Cardiac fibroblast (primary cell): ENCODE results near the gene POLK.
A peak's percentile ranks its signal among the peaks of the same experiment; 100 is the strongest.

ENCODE experiments used
- DNase-seq, 2 donors: peaks; one replicate each; pipeline versions ENCODE4 v3.0.0 to v3.0.0-alpha.2; 2010; ENCODE audit warnings: low read depth in 2 of 2
- H3K4me3 ChIP-seq, 2 donors: replicated peaks in 1 of 2; 1 replicate in 1 of 2; 2 replicates in 1 of 2; pipeline ENCODE4 v1.5.1; 2011; ENCODE audit warnings: low read depth in 2 of 2, low read length in 2 of 2, mild to moderate bottlenecking in 2 of 2, moderate library complexity in 1 of 2
- TF ChIP-seq, protein P1 (sequence below): IDR thresholded peaks from one replicate; pipeline ENCODE4 v1.5.1; 2011; ENCODE audit warnings: low read depth, mild to moderate bottlenecking, low read length, inconsistent platforms

The POLK gene

DNA sequence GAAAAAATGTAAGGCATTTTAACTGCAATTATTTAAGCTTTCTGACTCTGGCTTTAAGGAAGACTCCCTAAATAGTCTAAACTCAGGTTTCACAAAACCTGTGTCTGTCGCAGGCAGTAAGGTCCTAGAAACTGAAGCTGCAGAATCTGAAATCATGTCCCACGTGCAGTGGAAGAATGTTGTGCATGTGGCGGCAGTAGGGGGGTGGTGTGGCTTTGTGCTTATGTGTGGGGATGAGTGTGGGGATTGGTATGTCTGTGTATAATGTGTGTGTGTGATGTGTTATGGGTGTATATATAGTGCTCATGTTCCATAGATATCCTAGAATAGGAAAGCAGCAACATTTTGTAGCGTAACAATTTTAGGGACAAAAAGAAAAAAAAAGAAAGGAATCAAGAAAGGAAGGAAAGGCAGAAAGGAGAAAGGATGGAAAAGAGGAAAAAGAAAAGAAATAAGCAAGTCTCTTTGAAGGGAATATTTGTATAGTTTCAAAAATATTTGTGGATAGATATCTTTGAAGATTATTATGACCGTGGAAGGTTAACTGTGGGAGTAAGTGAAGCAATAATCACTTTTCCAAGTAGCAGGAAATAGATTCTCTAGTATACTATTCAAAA lies 106.2 kb downstream of the POLK start:
- H3K4me3 ChIP-seq, result no peak overlapping the region
- TF ChIP-seq, protein P1, sequence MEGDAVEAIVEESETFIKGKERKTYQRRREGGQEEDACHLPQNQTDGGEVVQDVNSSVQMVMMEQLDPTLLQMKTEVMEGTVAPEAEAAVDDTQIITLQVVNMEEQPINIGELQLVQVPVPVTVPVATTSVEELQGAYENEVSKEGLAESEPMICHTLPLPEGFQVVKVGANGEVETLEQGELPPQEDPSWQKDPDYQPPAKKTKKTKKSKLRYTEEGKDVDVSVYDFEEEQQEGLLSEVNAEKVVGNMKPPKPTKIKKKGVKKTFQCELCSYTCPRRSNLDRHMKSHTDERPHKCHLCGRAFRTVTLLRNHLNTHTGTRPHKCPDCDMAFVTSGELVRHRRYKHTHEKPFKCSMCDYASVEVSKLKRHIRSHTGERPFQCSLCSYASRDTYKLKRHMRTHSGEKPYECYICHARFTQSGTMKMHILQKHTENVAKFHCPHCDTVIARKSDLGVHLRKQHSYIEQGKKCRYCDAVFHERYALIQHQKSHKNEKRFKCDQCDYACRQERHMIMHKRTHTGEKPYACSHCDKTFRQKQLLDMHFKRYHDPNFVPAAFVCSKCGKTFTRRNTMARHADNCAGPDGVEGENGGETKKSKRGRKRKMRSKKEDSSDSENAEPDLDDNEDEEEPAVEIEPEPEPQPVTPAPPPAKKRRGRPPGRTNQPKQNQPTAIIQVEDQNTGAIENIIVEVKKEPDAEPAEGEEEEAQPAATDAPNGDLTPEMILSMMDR, result no peak
- peak; percentile 38 to 40 for DNase-seq

- no peak for DNase-seq
- TF ChIP-seq, protein P1, result no peak
- H3K4me3 ChIP-seq, result no peak overlapping the region
Observed at GRCh38 chr5:75620184-75620959, 108.7 kb downstream of the POLK start.

DNA sequence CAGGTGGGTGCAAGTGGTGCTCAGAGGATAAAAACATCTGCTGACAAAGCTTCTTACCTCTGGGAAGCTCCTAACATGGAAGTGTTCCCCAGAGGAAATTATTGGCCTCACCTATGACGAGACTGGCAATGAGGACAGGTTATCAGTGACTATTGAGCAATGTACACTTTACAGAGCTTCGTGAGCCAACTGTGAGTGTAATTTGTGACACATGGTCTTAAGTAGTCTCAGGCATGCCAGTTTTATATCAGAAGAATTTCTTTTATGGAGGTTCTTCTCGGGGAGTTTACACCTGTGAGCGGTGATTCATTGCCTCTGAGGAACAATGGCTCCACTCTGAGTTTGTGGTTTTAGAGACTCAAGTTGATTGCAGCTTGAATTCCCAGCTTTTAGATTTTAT lies 110.9 kb downstream of the POLK start:
- TF ChIP-seq, protein P1, result no peak

DNA sequence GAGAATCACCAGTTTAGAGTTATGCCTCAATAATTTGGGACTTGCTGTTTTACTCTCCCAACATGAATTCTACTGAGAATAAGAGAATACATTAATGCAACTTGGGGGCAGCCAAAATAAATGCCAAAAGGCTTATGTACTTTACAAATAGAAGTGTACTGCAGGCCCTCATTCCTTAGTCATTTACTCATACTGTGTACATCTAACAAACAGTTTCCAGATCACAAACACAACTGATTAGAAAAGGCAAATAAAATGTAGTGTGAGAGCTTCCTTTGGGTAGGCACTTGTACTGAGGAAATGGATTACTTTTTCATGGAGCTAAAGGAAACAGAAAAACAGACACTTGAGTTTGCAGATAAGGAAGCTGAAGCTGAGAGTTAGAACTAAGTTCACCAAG lies 112.2 kb downstream of the POLK start:
- H3K4me3 ChIP-seq, result no peak overlapping the region
- peak; percentile 36 to 57 for DNase-seq
- TF ChIP-seq, protein P1, result no peak

More for the DNA sequence above, 110.9 kb downstream of the POLK start:
- no peak overlapping the region for H3K4me3 ChIP-seq
- DNase-seq, result peak in 1 of 2 donors; percentile 50

DNA sequence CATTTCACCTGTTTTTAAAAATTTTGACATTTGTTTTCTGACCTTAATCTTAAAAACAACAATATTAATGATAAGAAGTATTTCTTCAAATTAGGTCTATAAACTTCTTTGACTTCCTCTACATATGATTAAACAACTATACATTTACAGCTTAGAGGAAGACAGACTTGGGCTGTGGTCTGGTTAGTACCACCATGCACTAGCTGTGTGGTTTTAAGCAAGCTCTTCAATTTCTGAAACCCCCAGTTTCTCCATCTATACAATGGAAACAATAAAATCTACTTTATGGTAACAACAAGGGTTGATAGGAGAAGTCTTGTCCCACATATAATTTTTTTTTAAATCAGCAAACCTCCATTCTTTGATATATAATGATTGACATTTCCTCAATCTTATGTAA lies 115.3 kb downstream of the POLK start:
- TF ChIP-seq, protein P1, result no peak
- H3K4me3 ChIP-seq, result no peak overlapping the region
- no peak for DNase-seq

GRCh38 chr5:75627801-75628200 lies 116.1 kb downstream of the POLK start:
- no peak for DNase-seq
- TF ChIP-seq, protein P1, result no peak
- no peak overlapping the region for H3K4me3 ChIP-seq

DNA sequence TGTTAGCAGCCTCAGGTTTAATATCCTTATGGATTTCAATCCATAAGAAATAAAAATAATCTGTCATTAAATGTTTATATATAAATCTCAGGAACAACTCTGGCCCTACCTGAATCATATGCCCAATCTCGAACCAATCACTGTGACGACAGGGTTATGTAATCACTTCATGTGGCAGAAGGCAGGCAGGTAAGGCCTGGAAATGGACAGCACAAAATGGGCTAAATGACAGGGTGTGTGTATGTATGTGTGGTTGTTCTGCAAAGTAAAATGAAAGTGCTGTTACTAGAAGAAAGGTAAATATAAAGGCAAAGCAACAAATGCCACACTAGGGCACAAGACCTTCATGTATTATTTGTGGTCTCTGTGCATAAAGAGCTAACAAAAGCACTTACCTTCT lies 119.2 kb downstream of the POLK start:
- DNase-seq, result no peak
- TF ChIP-seq, protein P1, result no peak
- H3K4me3 ChIP-seq, result no peak overlapping the region
